K562 (cell line): ENCODE data around the gene XPR1.

Source experiments
- CEBPB ChIP-seq: fragments of 450-650 bp; IDR thresholded peaks from 2 replicates; pipeline ENCODE4 v1.6.1; 2016; ENCODE audit warnings: missing genetic modification characterization, missing compliant biosample characterization
- EP300 ChIP-seq: IDR thresholded peaks from 2 replicates; pipeline ENCODE4 v1.6.1; 2012; ENCODE audit warnings: low read length, improper control_type of control experiment
- KLF1 ChIP-seq: fragments of 450-650 bp; IDR thresholded peaks from 2 replicates; pipeline ENCODE4 v1.6.1; 2016; ENCODE audit warnings: missing genetic modification characterization, missing compliant biosample characterization
- MAZ ChIP-seq, 2 experiments: fragments of 450-650 bp in 1 of 2; sonication (generic) in 1 of 2; formaldehyde crosslinking; IDR thresholded peaks in 1 of 2; conservative IDR thresholded peaks in 1 of 2; 2 replicates each; pipeline versions ENCODE4 v1.4.0 to v1.5.0; 2020; ENCODE audit warnings: mild to moderate bottlenecking in 1 of 2, missing genetic modification reagents in 1 of 2
- NUFIP1 ChIP-seq: fragments of 450-650 bp; IDR thresholded peaks from 2 replicates; pipeline ENCODE4 v1.6.1; 2018; ENCODE audit not compliant: partially characterized antibody
- POLR2AphosphoS5 ChIP-seq: IDR thresholded peaks from 2 replicates; pipeline ENCODE4 v1.6.1; 2011; ENCODE audit warnings: mild to moderate bottlenecking, low read depth, low read length, moderate library complexity; ENCODE audit not compliant: control insufficient read depth, insufficient read depth
- RAD21 ChIP-seq, 2 experiments: fragments of 250-450 bp in 1 of 2; fragments of 450-650 bp in 1 of 2; sonication (Bioruptor Pico) in 1 of 2; formaldehyde crosslinking in 1 of 2; IDR thresholded peaks in 1 of 2; conservative IDR thresholded peaks in 1 of 2; 2 replicates each; pipeline versions ENCODE4 v1.4.0 to v1.8.0; 2020 to 2022; ENCODE audit warnings: mild to moderate bottlenecking in 2 of 2, moderate library complexity in 1 of 2
- SP1 ChIP-seq: sonication (generic); formaldehyde crosslinking; IDR thresholded peaks from 2 replicates; pipeline ENCODE4 v1.8.1; 2022; ENCODE audit warnings: mild to moderate bottlenecking, missing genetic modification reagents
- TBL1XR1 ChIP-seq, 2 experiments: IDR thresholded peaks; 2 replicates each; pipeline ENCODE4 v1.6.1; 2012; ENCODE audit warnings: improper control_type of control experiment in 2 of 2, low read length in 2 of 2, mild to moderate bottlenecking in 1 of 2
- ZBTB43 ChIP-seq: sonication (generic); formaldehyde crosslinking; IDR thresholded peaks from 2 replicates; pipeline ENCODE4 v1.8.0; 2023; ENCODE audit warnings: mild to moderate bottlenecking, missing genetic modification reagents
- ZSCAN29 ChIP-seq: fragments of 450-650 bp; IDR thresholded peaks from 2 replicates; pipeline ENCODE4 v1.6.1; 2017
- TF ChIP-seq, protein P1 (sequence below): sonication (generic); formaldehyde crosslinking; IDR thresholded peaks from 2 replicates; pipeline ENCODE4 v1.9.0; 2022; ENCODE audit warnings: mild to moderate bottlenecking, missing genetic modification reagents
- TF ChIP-seq, protein P2 (sequence below): fragments of 250-450 bp; sonication (Bioruptor Pico); IDR thresholded peaks from 2 replicates; pipeline ENCODE4 v1.4.0; 2020
- TF ChIP-seq, protein P3 (sequence below), 3 experiments: IDR thresholded peaks in 2 of 3; conservative IDR thresholded peaks in 1 of 3; 2 replicates each; pipeline ENCODE4 v1.5.1; 2011 to 2012; ENCODE audit warnings: low read length in 3 of 3, mild to moderate bottlenecking in 3 of 3, control low read depth in 2 of 3, improper control_type of control experiment in 1 of 3, inconsistent platforms in 1 of 3, low read depth in 1 of 3, mixed read lengths in 1 of 3, moderate library complexity in 1 of 3; ENCODE audit not compliant: insufficient read depth in 2 of 3

GRCh38 chr1:180888870-180889269 lies 257.0 kb downstream of the XPR1 start:
- TF ChIP-seq CEBPB = no peak
- no peak for TF ChIP-seq SP1 (CRISPR knock-in tag)
- TF ChIP-seq, protein P1, sequence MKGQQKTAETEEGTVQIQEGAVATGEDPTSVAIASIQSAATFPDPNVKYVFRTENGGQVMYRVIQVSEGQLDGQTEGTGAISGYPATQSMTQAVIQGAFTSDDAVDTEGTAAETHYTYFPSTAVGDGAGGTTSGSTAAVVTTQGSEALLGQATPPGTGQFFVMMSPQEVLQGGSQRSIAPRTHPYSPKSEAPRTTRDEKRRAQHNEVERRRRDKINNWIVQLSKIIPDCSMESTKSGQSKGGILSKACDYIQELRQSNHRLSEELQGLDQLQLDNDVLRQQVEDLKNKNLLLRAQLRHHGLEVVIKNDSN (CRISPR knock-in tag) = no peak
- no peak for TF ChIP-seq EP300
- no peak for TF ChIP-seq TBL1XR1 (IDR thresholded peaks at IDR 0.05; ENCODE audit: low read length in 2 of 2)
- TF ChIP-seq, protein P2, sequence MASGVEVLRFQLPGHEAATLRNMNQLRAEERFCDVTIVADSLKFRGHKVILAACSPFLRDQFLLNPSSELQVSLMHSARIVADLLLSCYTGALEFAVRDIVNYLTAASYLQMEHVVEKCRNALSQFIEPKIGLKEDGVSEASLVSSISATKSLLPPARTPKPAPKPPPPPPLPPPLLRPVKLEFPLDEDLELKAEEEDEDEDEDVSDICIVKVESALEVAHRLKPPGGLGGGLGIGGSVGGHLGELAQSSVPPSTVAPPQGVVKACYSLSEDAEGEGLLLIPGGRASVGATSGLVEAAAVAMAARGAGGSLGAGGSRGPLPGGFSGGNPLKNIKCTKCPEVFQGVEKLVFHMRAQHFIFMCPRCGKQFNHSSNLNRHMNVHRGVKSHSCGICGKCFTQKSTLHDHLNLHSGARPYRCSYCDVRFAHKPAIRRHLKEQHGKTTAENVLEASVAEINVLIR = no peak
- TF ChIP-seq KLF1 (tag) = no peak
- TF ChIP-seq, protein P3, sequence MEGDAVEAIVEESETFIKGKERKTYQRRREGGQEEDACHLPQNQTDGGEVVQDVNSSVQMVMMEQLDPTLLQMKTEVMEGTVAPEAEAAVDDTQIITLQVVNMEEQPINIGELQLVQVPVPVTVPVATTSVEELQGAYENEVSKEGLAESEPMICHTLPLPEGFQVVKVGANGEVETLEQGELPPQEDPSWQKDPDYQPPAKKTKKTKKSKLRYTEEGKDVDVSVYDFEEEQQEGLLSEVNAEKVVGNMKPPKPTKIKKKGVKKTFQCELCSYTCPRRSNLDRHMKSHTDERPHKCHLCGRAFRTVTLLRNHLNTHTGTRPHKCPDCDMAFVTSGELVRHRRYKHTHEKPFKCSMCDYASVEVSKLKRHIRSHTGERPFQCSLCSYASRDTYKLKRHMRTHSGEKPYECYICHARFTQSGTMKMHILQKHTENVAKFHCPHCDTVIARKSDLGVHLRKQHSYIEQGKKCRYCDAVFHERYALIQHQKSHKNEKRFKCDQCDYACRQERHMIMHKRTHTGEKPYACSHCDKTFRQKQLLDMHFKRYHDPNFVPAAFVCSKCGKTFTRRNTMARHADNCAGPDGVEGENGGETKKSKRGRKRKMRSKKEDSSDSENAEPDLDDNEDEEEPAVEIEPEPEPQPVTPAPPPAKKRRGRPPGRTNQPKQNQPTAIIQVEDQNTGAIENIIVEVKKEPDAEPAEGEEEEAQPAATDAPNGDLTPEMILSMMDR (IDR thresholded peaks at IDR 0.05 in 2 of 3, conservative IDR thresholded peaks at IDR 0.05 in 1 of 3; ENCODE audit: insufficient read depth in 2 of 3, low read depth in 1 of 3, low read length in 3 of 3) = no peak
- no peak for TF ChIP-seq MAZ (CRISPR knock-in tag; conservative IDR thresholded peaks at IDR 0.05 in 1 of 2, IDR thresholded peaks at IDR 0.05 in 1 of 2)
- TF ChIP-seq ZSCAN29 = no peak
- TF ChIP-seq POLR2AphosphoS5 = no peak
- no peak for TF ChIP-seq RAD21 (CRISPR knock-in tag; conservative IDR thresholded peaks at IDR 0.05 in 1 of 2, IDR thresholded peaks at IDR 0.05 in 1 of 2)
- no peak for TF ChIP-seq NUFIP1
- TF ChIP-seq ZBTB43 = no peak
